HFFc6 (cell line): ENCODE results near the gene PRC1. TPM values are rescaled to one million over a fixed set of nuclear protein-coding genes. Genes with fewer than 3 reads are reported as not detected.

Experiments
- DNase-seq: peaks from one replicate; pipeline ENCODE4 v3.0.0-alpha.2; 2018
- H3K27ac Mint-ChIP-seq: 2 replicates; pipeline ENCODE4 v1.8.0; 2020; ENCODE audit warnings: mild to moderate bottlenecking, mixed read lengths
- H3K27me3 Mint-ChIP-seq: 2 replicates; pipeline ENCODE4 v1.8.0; 2021; ENCODE audit warnings: mild to moderate bottlenecking, moderate library complexity, mixed read lengths; ENCODE audit not compliant: insufficient read depth
- H3K36me3 Mint-ChIP-seq: 2 replicates; pipeline ENCODE4 v1.8.0; 2021; ENCODE audit warnings: low read depth, mixed read lengths
- H3K4me1 Mint-ChIP-seq: 2 replicates; pipeline ENCODE4 v1.8.0; 2020; ENCODE audit warnings: low read depth, mixed read lengths
- H3K4me3 Mint-ChIP-seq: 2 replicates; pipeline ENCODE4 v1.8.0; 2020; ENCODE audit warnings: mild to moderate bottlenecking, moderate library complexity, mixed read lengths
- H3K9me3 Mint-ChIP-seq: 2 replicates; pipeline ENCODE4 v1.8.0; 2020; ENCODE audit warnings: mild to moderate bottlenecking, mixed read lengths
- total RNA-seq, 6 experiments: library from RNA; stranded (reverse); fragmentation: NEBNext Ultra II Directional; extraction: Animal tissue kit (Norgen Biotek cat#: 25700); gene quantifications; 2 replicates in 1 of 6; 3 replicates in 5 of 6; pipeline ENCODE4 v1.2.3, GENCODE V29; 2021
- TF ChIP-seq, protein P1 (sequence below): fragments of 200-600 bp; sonication (generic); IDR thresholded peaks from 2 replicates; pipeline ENCODE4 v1.5.0; 2021; ENCODE audit warnings: antibody characterized with exemption, mild to moderate bottlenecking

The PRC1 gene
- total RNA-seq, 6 experiments from 2014 or later: 85.5 to 210 (median 189) TPM

DNA sequence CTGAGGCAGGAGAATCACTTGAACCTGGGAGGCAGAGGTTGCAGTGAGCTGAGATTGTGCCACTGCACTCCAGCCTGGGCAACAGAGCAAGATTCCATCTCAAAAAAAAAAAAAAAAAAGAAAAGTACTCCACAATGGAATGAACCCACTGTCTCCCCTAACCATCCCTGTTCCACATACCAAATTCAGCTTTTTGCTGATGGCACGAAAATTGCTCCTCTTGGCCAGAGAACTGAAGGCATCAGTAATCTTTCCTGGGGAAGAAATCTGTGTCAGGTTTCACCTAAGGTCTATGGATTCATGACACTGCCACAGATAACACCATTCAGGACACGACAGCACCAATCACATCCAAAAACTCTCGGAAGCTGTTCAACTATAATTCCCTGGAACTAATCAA is 6.9 kb upstream of the PRC1 start:
- peaks cover 23% of the 10 kb centered on the region for H3K36me3 Mint-ChIP-seq
- no peak overlapping the region for H3K27ac Mint-ChIP-seq
- DNase-seq: no peak
- H3K4me1 Mint-ChIP-seq: no peaks in the 10 kb centered on the region
- H3K4me3 Mint-ChIP-seq: no peak overlapping the region
- TF ChIP-seq, protein P1, sequence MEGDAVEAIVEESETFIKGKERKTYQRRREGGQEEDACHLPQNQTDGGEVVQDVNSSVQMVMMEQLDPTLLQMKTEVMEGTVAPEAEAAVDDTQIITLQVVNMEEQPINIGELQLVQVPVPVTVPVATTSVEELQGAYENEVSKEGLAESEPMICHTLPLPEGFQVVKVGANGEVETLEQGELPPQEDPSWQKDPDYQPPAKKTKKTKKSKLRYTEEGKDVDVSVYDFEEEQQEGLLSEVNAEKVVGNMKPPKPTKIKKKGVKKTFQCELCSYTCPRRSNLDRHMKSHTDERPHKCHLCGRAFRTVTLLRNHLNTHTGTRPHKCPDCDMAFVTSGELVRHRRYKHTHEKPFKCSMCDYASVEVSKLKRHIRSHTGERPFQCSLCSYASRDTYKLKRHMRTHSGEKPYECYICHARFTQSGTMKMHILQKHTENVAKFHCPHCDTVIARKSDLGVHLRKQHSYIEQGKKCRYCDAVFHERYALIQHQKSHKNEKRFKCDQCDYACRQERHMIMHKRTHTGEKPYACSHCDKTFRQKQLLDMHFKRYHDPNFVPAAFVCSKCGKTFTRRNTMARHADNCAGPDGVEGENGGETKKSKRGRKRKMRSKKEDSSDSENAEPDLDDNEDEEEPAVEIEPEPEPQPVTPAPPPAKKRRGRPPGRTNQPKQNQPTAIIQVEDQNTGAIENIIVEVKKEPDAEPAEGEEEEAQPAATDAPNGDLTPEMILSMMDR: no peak
- H3K9me3 Mint-ChIP-seq: no peaks in the 10 kb centered on the region
- H3K27me3 Mint-ChIP-seq: peaks cover 5% of the 10 kb centered on the region; the same call in 1 of the 2 replicates

DNA sequence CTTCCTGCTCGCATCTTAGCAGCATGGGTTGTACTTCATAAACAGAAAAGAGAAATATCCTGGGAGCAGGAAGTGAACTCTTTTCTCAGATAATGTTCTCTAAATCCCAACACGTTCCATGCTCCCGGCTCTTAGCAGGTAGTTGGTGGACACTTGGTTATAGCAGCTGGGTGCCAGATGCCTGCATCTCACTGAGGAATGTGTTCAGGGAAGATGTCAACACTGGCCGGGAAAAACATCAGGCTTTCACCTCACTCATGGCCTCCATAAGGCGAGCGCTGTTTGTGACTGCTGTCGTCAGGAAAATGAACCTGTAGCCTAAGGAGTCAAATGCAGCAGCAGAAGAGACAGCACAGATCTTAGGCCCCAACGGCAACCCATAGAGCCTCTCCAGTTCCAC is 4.4 kb upstream of the PRC1 start:
- peaks cover 7% of the 10 kb centered on the region for H3K4me1 Mint-ChIP-seq
- no peak overlapping the region for H3K27ac Mint-ChIP-seq
- TF ChIP-seq, protein P1: no peak
- peaks cover 4% of the 10 kb centered on the region for H3K27me3 Mint-ChIP-seq
- no peaks in the 10 kb centered on the region for H3K9me3 Mint-ChIP-seq
- H3K36me3 Mint-ChIP-seq: peaks cover 18% of the 10 kb centered on the region
- no peak for DNase-seq
- no peak overlapping the region for H3K4me3 Mint-ChIP-seq

DNA sequence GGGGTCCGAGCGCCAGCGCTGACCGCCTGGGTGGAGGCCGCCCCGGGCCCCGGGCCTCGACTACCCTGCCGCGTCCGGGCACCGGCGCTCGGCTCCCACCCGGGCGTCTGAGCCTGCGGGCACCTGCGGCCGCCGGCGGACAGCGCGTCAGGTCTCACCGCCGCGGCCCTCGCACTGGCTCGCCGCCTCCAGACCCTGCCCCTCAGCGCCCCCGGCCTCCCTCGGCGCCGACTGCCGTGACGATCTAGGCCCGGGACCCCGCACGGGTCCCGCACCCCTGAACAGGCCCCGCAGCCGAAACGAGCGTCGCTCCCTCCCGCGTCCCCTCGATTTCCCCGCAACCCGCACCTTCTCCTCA is 297 bp downstream of the PRC1 start:
- no peak for DNase-seq
- TF ChIP-seq, protein P1: no peak

DNA sequence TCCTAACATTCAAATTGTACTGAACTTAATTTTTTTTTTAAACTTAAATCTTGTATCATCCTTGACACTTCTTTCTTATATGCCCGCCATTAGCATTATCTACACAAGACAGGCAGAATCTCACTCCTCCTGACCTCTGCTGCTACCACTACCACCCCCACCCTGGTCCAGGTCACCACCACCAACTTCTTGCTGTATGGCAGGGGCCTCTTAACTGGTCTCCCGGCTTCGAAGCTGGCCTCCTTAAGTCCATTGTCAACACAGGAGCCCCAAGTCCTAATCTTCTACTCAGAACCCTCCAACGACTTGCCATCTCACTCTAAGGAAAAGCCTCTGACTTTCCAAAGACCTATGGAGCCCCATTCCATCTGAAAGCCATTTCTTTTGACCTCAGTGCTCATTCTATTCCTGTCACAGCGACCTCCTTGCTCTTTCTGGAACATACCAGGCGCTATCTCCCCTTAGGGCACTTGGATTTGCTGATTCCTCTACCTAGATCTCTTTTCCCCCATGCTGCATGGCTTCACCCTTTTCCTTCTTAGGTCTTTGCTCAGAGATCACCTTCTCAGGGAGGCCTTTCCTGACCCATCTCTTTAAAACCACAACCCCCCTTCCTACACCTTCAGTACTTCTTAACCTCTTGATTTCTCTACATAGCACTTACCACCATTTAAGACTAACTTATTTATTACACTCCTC is 2.6 kb downstream of the PRC1 start:
- Mint-ChIP-seq H3K27ac (peak overlapping the region; percentile 52), H3K27me3 (peaks cover 2% of the 10 kb centered on the region), H3K4me1 (peaks cover 48% of the 10 kb centered on the region), H3K4me3 (peak overlapping the region; percentile 98), H3K9me3 (no peaks in the 10 kb centered on the region), H3K36me3 (peaks cover 16% of the 10 kb centered on the region; the same call in 1 of the 2 replicates)
- TF ChIP-seq, protein P1: no peak
- DNase-seq: no peak

More for the DNA sequence above, 297 bp downstream of the PRC1 start:
- Mint-ChIP-seq H3K27me3 (peaks cover 2% of the 10 kb centered on the region), H3K27ac (peak overlapping the region; percentile 100), H3K9me3 (no peaks in the 10 kb centered on the region), H3K4me1 (peaks cover 30% of the 10 kb centered on the region), H3K36me3 (peaks cover 16% of the 10 kb centered on the region; the same call in 1 of the 2 replicates), H3K4me3 (peak overlapping the region; percentile 98)

DNA sequence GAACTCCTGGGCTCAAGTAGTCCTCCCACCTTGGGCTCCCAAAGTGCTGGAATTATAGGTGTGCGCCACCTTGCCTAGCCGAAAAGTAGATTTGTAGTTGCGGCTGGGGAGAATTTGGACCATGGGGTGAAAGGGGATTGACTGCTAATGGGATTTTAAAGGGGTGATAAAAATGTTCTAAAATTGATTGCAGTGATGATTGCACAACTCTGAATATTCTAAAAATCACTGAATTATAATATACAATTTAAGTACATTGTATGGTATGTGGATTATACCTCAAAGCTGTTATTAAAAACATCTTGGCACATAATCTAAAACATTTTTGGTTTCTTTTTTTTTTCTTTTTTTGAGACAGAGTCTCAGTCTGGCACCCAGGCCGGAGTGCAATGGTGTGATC is 3.9 kb downstream of the PRC1 start:
- Mint-ChIP-seq H3K9me3 (no peaks in the 10 kb centered on the region), H3K4me1 (peaks cover 45% of the 10 kb centered on the region), H3K36me3 (peaks cover 16% of the 10 kb centered on the region; the same call in 1 of the 2 replicates), H3K27ac (no peak overlapping the region), H3K4me3 (no peak overlapping the region), H3K27me3 (peaks cover 2% of the 10 kb centered on the region)
- TF ChIP-seq, protein P1: no peak
- no peak for DNase-seq
